NCI-H2029 (cell line): ENCODE data around the gene UBE2F.
"Not testable (repeated sequence)": the region's sequence is repeated elsewhere in the genome, so short reads cannot be mapped to it uniquely, and the experiment has no call there.

Experiments used
- DNase-seq: peaks from one replicate; lab custom pipeline; 2025; lab: John Stamatoyannopoulos, UW

The UBE2F gene

DNA sequence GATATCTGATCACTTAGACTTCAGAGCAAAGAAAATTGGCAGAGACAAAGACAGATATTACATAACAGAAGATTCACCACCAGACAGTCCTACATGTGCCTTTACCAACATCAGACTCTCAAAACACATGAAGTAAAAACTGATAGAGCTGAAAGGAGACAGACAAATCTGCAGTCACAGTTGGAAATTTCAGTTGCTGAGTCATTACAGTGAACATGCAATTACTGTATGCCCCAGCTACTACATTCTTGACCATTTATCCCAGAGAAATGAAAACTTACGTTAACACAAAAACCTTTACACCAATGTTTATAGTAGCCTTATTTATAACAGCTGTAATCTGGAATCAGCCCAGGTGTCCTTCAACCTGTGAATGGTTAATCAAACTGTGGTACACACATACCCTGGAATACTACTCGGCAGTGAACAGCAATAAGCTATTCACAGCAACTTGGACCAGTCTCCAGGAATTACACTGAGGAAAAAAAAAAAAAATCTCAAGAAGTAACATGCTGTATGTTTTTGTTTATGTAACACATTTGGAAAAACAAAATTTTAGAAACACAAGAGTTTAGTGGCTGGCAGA, 86.5 kb downstream of the UBE2F start:
- no peak for DNase-seq

DNA sequence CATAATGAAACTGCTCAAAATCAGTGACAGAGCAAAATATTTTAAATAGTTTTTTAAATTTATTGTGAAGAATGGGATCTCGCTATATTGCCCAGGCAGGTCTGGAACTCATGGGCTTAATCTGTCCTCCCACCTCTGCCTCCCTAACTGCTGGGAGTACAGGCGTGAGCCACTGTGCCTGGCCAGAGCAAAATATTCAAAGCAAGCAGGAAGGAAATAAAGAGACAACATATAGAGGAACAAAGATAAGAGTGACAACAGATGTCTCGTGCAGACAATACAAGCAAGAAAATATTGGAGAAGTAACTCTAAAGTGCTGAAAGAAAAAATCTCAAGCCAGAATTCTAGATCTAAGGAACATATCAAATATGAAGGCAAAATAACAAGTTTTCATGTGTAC, 89.0 kb downstream of the UBE2F start:
- no peak for DNase-seq

DNA sequence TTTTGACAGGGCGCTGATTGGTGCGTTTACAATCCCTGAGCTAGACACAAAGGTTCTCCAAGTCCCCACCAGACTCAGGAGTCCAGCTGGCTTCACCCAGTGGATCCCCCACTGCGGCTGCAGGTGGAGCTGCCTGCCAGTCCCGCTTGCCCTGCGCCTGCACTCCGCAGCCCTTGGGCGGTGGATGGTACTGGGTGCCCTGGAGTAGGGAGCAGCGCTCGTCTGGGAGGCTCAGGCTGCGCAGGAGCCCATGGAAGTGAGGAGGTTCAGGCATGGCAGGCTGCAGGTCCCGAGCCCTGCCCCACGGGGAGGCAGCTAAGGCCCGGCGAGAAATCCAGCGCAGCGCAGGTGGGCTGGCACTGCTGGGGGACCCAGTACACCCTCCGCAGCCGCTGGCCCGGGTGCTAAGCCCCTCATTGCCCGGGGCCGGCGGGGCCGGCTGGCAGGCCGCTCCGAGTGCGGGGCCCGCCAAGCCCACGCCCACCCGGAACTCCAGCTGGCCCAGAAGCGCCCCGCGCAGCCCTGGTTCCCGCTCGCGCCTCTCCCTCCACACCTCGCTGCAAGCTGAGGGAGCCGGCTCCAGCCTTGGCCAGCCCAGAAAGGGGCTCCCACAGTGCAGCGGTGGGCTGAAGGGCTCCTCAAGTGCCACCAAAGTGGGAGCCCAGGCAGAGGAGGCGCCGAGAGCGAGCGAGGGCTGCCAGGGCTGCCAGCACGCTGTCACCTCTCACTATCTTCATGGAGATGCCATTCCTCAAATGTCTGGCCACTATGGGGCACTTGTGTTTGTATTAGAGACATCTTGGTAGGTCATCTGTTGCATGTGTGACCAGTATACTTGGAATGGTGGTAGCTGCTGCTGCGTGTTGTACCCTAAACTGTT, 91.1 kb downstream of the UBE2F start:
- not testable (repeated sequence) for DNase-seq

DNA sequence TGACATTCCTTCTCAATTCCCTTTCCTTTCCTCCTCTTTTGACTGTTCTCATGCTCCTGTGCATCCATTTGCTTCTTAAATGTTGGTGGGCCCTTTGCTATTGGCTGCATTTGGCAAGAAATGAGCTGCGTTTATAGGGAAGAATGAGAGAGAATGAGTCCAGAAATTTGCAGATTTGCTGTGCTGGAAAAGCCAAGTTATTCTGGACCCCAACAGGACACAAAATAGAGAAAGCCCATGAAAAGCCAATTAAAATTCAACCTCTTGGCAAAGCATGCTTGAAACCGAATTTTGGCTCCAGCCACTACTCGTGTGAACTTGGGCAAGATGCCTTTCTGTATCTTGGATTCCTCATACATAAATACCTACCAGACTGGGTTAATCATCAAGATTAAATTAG, 92.7 kb downstream of the UBE2F start:
- DNase-seq = no peak

DNA sequence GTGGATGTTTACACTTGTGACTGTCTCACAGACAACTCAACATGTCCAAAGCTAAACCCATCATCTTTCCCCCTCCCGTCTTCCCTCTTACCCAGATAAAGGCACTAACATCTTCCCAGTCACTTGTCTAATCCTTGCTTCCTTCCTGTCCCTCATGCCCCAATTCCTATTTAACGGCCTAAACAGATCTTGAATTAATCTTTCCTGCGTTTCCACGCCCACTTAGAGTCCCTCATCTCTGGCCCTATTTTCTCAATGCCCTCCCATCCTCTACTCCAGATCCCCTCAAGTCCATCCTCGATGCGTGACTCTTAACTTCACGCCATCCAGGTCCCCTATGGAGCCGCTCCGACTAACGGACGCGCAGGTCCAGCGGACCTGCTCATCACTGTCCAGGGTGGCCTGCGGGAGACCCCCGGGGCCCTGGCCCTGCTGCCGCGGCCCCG, 93.3 kb downstream of the UBE2F start:
- DNase-seq = no peak

DNA sequence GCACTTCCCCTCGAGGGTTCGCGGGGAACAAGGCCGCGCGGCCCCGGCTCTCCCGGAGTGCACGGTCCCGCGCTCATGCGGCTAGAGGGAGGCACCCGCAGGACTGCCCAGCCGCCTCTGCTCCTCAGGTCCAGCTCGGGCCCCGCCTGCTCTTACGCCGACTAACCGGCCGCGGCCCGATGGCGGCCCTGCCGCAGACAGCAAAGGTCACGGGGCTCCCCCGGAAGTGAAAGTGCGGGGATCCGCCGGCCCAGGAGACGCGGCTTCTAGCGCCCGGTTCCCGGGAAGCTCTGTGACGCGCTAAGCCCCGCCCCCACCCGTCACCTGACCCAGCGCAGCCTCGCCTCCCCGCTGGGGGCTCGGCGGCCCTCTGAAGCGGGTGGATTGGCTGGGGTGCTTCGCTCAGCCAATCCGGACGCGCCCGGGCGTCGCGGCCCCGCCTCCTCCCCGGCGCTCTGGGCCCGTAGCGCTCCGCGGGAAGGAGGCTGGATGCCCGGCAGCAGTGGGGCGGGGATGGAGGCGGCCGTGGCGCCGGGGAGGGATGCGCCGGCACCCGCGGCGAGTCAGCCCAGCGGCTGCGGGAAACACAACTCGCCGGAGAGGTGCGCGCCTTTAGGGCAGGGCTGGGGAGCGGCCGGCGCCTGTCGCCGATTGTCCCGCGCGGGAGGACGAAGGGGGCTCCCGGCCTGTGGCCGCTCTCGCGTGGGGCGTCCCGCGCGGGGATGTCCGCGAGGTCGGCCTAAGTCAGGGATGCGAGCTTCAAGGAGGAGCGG, 93.9 kb downstream of the UBE2F start, which contains the start of gene SCLY:
TSS of gene SCLY (plus strand) at position 460 of the 773 bp plus-strand sequence. CDS start at position 514, 54 bp downstream.
- DNase-seq = peak; percentile 94

DNA sequence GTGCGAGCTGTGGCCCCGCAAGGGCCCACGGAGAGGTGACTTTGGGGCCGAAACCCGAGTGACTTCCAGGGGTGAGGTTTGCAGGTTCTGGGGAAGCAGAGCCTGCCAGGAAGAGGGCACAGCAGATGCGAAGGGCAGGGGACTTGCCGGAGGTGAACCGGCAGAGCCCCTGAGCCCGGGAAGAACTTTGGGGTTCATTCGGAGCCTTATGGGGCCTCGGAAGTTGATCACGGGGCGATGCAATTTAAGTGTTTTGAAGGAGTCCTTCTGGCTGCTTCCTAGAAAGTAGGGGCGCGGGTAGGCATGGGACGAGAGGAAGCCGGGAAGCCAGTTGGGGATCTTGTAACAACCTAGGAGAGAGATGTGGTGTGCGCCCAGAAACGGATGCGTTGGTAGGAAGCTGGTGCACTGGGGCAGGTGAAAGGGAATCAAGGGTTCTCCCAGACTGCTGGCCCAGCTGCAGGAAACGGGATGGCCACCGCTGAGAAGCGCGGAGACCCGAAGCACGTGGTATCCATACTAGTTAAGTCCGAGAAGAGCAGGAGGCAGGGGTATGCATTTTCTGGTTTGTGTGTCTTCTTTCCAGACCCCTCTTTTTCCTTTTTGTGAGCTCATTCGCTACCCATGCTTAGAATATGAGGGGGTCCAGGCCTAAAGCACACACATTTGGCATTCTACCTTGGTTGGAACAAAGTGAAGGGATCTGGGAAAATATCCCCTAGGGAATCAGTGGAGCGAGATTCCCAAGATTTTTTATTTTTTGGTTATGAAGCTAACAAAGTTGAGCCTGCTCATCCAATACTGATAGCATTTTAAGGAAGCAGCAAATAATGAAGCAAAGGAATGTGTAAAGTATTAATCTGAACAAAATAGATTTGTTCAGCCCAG, 94.7 kb downstream of the UBE2F start:
- DNase-seq = peak; percentile 5

DNA sequence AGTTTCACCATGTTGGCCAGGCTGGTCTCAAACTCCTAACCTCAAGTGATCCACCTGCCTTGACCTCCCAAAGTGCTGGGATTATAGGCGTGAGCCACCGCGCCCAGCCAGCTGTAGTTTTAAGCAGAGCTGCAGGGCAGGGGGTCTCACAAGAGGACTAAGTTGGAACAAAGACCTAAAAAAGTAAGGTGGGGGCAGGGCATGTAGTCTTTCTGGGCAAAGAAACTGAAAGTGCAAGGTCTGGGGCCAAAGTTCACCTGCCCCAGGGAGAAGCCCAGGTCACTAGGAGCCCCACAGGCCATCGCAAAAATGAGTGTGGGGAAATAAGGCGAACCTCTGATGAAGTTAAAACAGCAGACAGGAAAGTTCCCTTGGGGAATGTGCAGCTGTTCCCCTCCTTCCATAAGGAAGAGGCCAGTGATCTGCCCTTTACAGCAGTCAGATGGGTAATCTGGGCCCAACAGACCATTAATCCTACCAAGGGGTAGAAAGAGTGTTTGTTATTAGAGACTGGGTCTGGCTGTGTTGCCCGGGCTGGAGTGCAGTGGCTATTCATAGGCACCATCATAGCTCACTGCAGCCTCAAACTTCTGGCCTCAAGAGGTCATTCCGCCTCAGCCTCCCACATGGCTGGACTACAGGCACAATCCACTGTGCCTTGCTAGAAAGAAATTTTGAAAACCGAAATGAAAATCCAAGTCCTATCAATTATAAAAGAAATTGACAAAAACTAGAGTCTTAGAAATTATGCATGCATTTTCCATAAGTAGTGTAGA, 96.8 kb downstream of the UBE2F start:
- DNase-seq = no peak

DNA sequence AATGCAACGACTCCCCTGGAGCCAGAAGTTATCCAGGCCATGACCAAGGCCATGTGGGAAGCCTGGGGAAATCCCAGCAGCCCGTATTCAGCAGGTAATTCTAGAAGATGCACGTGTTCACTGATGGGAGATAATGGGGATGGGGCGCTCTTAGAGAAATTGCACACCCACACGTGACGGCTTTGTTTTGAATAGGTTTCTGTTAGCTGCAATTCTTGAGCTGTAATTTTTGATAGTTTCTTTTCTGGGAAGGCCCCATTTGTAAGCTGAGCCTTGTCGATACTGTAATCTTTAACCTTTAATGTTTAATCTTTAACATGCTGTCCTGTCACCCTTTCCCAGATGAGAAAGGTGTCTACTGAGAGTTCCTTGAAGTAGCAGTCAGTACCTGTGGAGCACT, 97.6 kb downstream of the UBE2F start:
- no peak for DNase-seq

DNA sequence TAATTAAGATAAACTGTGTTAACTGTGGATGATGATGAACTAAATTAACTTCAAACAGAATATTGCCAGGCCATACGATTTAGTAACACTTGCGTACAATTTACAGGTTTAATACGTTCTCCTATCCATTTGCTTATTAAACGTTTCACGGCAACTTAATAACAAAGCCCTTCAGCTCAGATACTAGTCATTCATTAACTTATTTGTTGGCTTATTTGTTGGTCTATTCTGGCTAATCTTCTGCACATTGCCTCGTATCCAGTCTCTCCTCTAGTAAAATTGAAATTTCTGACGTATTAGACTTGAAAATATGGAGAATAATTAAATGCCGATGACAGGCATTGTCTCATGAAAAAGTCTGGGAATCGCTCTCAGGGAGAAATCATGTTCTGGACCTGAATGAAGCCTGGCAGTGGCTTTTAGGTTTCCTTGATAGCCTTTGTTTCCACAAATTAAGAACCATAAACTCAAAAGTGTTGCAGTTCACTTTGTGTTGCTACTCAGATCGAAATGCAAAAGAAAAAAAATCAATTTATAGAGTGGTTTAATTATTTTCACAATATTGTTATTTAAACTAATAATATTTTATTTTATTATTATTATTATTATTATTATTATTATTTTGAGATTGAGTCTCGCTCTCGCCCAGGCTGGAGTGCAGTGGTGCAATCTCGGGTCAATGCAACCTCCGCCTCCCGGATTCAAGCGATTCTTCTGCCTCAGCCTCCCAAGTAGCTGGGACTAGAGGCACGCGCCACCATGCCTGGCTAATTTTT, 98.4 kb downstream of the UBE2F start:
- no peak for DNase-seq

DNA sequence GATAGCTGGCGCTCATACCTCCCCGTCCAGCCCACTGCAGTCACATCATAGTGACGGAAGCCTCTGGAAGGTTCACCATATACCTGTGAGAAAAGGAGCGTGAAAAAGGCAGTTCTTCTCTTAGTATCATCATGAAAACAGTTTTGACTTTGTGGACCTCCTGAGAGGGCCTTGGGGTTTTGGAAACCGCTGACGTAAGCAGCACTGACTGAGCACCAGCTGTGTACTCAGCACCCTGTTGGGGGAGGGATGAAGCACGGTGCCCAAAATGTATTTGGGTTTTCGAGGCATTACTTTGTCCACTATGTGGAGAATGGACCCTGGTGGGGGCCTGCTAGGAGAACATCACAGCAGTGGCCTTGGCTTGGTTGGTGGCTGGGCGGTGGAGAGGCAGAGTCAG, 99.4 kb downstream of the UBE2F start:
- DNase-seq = no peak

DNA sequence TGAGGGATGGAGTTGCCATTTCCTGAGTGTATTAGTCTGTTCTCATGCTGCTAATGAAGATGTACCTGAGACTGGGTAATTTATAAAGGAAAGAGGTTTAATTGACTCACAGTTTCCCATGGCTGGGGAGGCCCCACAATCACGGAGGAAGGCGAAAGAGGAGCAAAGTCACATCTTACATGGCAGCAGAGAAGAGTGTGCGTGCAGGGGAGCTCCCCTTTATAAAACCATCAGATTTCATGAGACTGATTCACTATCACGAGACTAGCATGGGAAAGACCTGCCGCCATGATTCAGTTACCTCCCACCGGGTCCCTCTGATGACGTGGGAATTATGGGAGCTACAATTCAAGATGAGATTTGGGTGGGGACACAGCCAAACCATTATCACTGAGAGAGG, 99.9 kb downstream of the UBE2F start:
- DNase-seq = not testable (repeated sequence)

DNA sequence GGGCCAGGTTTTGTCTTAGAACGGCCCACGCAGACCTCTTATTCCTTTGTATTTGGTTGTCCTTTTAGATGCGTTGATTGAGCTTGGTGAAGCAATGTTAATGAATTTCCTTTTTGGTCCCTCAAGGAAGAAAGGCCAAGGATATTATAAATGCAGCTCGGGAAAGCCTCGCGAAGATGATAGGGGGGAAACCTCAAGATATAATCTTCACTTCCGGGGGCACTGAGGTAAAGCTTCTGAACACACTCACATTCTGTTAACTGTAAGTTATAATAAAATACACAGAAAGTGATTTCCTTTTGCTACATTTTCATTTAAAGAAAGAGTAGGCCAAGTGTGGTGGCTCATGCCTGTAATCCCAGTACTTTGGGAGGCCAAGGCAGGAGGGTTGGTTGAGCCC, 101.1 kb downstream of the UBE2F start:
- no peak for DNase-seq

DNA sequence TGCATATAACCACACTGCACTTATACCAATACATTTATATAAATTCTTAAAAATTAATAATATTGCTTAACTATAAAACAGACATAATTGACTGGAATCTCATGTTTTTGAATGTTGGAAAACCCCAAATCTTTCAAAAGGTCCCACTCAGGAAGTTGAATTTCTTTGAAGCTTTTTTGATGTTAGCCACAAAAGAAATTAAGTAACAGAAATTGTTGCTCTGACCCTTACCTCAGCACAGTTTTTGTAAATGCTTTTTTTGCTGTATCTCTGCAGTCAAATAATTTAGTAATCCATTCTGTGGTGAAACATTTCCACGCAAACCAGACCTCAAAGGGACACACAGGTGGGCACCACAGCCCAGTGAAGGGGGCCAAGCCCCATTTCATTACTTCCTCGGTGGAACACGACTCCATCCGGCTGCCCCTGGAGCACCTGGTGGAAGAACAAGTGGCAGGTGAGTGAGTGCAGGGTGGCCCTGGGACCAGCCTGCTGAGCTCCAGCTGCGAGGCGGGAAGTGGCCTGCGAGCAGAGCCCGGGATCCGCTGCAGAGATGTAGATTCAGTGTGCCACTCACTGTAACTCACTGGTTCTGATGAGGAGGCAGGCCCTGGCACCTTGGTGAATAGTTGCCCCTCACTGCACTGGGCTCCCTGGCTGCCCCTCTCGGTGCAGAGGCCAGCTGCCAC, 102.4 kb downstream of the UBE2F start:
- DNase-seq = no peak

DNA sequence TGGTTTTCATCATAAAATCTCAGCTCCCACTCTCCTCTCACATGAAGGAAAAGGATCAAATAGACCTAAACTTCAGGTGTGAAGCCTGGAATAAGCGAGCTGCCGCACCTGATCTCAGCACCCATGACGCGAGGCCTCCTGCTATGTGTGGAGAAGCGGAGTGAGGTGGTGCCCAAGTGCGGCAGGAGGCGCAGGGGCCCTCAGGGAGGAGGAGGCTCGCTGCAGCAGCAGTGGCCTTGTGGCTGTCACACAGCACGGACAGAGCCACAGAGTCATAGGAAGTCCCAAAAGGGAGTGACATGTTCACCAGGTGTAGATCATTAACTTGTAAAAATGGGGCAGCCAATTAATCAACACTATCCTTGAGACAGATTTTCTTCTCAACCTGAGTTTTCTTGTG, 103.1 kb downstream of the UBE2F start:
- DNase-seq = no peak

DNA sequence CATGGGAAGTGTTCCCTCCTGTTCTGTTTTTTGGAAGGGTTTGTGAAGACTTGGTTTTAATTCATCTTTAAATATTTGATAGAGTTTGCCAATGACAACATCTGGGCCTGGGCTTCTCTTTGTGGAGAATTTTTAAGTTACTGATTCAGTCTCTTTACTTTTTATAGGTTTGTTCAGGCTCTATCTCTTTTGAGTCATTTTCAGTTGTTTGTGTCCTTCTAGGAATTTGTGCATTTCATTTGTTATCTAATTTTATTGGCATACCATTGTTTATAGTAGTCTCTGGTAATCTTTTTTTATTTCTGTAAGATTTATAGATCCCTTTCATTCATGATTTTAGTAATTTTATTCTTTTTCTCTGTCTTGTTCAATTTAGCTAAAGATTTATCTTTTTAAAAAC, 108.6 kb downstream of the UBE2F start:
- DNase-seq = no peak

DNA sequence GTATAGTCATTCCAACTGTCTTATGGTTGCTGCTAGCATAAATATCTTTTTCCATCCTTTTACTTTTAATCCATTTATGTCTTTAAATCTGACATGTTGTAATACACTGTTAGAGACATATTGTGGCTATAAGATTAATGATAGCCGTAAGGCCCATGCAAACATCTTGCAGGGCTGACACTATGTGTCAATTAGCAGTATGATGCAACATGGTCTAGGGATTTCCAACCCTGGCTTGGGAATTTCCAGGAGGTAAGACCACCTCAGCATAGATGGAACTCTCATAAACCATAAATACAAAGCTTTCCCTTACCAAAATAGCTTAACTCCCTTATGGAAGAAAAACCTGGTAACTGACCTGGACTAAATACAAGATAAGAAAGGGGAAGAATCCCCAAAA, 110.5 kb downstream of the UBE2F start:
- no peak for DNase-seq

DNA sequence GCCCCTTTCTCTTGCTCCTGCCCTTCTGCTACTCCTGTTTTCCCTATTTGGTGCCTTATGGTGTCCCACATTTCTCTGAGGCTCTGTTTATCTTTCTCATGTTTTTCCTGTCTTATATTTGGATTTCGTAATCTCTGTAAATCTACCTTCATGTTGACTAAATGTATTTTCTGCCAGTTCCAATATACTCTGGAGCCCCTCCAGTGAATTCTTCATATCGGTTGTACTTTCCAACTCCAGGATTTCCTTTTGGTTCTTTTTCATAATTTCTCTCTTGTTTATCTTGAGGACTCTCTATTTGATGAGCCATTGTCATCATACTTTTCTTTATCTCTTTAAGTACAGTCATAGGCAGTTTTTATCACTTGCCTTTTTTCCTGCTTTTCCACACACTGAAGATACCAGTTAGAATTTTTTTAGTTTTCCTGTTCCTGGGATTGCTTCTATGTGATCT, 113.1 kb downstream of the UBE2F start:
- DNase-seq = no peak

DNA sequence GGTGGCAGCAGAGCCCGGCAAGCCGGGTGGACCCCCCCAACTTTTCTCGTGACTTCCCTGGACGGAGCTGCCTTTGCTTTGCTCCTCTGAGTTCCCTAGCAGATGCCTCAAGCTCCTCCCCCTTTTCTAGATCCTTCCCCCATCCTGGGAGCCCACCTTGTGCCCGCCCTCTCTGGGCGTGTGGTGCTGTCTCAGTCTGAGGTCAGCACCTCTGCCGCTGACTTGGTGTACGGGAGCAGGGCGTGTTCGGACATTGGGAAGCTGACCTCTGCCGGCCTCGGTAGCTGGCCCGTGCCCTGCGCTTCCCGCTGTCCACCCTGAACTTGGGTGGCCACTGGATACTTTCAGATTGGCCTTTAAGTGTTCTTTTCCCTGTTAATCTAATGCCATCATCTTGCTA, 113.7 kb downstream of the UBE2F start:
- DNase-seq = no peak
